ENCODE results near the gene IFT88.

DNA sequence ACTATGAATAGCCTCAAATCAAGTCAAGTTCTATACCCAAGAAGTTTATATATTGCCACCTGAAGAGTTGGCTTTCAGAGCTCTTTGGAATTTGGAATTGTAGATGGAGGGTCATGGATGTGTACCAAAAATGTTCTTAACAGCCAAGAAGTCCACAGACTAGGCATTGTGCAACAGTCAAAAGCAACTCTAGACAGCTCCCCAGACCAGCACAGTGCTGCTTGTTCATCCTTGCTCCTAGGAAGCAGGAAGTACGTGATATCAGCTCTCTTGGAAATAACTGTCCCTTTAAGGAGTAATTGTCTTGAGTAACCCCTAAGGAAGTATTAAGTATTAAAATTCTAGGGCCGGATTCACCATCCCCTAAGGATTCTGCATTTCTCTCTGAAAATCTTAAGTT lies 105.8 kb downstream of the IFT88 start:
- TF ChIP-seq CTCF (IDR thresholded peaks at IDR 0.05) (no peak), POLR2A (IDR thresholded peaks at IDR 0.05) (no peak)

All from uterus (tissue), 2 donors.